Left ventricle myocardium superior (tissue), 1 donor: ENCODE results near the gene MBOAT7. TPM values are rescaled to one million over a fixed set of nuclear protein-coding genes. Genes with fewer than 3 reads are reported as not detected.
A peak's percentile ranks its signal among the peaks of the same experiment; 100 is the strongest.
"Not testable (repeated sequence)": the region's sequence is repeated elsewhere in the genome, so short reads cannot be mapped to it uniquely, and the experiment has no call there.

Source experiments
- ATAC-seq: fragments of 200-7000 bp; cut with Tn5 transposase; one replicate; pipeline ENCODE4 v1.9.1; 2020; ENCODE audit warnings: mild to moderate bottlenecking, moderate library complexity
- DNase-seq: peaks from one replicate; pipeline ENCODE4 v3.0.0-alpha.2; 2020
- intact Hi-C: fragments of 100-400 bp; cut with micrococcal nuclease; formaldehyde crosslinking; loops from one replicate; pipeline ENCODE4 v1.11.0; 2022
- total RNA-seq: library from RNA; stranded (reverse); fragmentation: NEBNext Ultra II Directional; extraction: Animal tissue kit (Norgen Biotek cat#: 25700); gene quantifications from one replicate; pipeline ENCODE4 v1.2.1, GENCODE V29; 2021
- donor health status: DM: no; HTN: yes; CAD: no; lungs with severe emphysema.

Gene MBOAT7
- total RNA-seq, 1 donor from 2014 or later, result 14.8 TPM

- intact Hi-C loops, result loop anchor here (10.0 kb wide), 1 partner anchor 63 kb away; no protein-coding TSS in a partner anchor
- not testable (repeated sequence) for ATAC-seq, DNase-seq
Measured at GRCh38 chr19:54171736-54172431, 17.5 kb downstream of the MBOAT7 start.

- ATAC-seq, result no peak
- no peak for DNase-seq
- intact Hi-C loops, result no loop called here
Measured at GRCh38 chr19:54169149-54169740, 20.1 kb downstream of the MBOAT7 start.

GRCh38 chr19:54168174-54168917, 21.0 kb downstream of the MBOAT7 start:
- ATAC-seq, result peak; percentile 90
- intact Hi-C loops, result no loop called here
- DNase-seq, result peak; percentile 96

DNA sequence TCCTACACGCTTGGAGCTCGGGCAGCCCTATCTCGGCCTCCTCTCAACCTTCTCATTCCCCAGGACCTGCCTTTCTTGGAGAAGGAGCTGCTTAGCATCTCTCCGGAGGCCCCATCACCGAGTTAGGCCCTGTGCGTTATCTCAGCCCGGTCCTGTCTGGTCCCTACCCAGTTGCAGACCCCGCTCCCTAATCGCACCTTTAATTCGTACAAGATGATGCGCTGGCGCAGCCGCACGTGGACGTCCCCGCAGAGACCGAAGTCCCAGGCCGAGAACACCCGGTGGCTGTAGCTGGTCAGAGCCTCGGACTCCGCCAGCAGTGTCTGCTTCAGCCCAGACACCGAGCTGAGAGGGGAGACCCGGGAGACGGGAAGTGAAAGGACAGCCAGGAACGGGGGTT, 24.2 kb downstream of the MBOAT7 start:
- no peak for ATAC-seq
- no peak for DNase-seq
- intact Hi-C loops, result no loop called here

GRCh38 chr19:54164369-54165068, 24.9 kb downstream of the MBOAT7 start:
- intact Hi-C loops, result no loop called here
- ATAC-seq (no peak), DNase-seq (peak; percentile 58)

GRCh38 chr19:54162884-54163283, 26.5 kb downstream of the MBOAT7 start:
- intact Hi-C loops, result no loop called here
- DNase-seq (no peak), ATAC-seq (no peak)

DNA sequence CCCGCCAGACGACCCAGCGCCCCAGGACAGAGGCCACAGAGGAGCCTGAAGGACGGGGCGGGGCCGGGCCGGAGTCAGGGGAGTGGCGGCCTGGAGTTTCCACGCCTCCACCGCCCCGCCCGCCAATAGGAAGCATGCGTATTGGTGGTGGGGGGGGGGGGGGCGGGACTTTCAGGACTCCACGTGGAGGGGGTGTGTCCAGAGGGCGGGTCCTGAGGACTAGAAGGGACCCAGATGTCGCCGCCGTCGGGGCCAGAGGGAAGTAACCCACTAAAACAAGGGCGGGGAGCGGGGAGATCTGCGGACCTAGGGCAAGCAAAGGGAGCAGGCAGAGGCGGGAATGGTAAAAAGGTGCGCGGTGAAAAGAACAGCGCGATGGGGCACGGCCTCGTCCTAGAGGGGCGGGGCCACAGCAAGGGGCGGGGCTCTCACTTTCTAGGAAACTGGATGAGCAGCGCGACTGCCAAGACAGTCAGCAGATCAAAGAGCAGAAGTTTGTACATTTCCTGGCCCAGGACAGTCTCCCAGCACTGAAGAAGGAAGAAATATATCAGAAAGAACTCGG, 27.1 kb downstream of the MBOAT7 start:
- DNase-seq (peak; percentile 88), ATAC-seq (peak; percentile 31)
- intact Hi-C loops, result no loop called here

DNA sequence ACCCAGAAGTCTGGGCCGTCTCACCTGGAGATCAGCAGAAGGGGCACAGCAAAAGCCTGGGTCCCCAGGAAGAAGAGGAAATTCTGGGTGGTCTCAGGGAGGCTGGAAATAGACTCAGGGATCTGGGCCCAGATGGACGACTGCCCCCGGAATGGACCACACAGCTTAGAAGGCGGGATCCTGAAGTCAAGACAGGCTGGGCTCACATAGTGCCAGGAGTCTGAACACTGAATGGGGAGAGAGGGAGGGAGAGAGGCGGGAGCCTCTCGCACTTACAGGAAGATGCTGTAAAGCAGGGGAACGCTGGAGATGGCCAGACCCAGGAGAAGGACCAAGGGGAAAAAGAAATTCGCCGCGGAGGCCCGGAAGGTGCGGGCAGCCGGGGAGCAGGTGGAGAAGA, 28.5 kb downstream of the MBOAT7 start:
- ATAC-seq (no peak), DNase-seq (no peak)
- intact Hi-C loops, result no loop called here

GRCh38 chr19:54160182-54160811, 29.1 kb downstream of the MBOAT7 start:
- no peak for DNase-seq
- intact Hi-C loops, result no loop called here
- ATAC-seq, result no peak

DNA sequence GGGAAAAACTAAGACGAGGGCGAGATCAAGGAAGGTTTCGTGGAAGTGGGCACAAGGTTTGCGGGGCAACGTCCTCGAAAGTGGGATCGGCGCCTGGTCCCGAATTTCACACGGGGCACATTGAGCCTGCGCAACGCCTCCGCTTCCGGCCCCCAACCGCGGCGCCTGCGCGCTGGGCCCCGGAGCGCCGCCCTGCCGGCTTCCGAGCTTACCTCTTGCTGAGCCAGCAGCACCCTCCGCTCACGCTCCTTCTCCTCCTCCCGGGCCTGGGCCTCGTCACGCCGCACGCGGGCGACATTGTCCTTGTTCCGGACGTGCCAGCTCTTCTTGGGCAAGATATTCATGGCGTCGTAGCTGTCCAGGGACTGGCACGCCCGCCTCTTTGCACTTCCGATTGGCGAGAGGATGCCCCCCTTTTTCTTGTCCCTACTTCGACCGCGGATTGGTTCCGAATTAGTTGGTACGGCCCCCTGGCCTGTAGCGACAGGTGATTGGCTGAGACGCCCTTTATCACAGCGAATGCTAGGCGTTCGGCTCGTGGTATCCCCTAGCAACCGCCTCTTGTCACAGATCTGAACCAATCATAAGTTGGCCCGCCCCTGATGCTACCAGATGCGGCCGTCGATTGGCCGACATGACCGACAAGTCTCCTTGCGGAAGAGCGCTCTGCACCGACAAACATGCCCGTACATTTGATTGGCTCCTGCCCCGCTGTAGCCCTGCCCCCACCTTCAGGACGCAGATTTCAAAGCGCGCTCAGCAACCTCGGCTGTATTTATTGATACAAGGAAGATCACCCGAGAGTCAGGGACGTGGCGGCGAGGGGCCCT, 29.8 kb downstream of the MBOAT7 start, which contains the start of gene LENG1:
Gene LENG1 (minus strand): TSS at position 370 of the 830 bp plus-strand sequence. CDS start 26 bp downstream, at position 344.
- ATAC-seq, result peak; percentile 93
- intact Hi-C loops, result no loop called here
- DNase-seq, result peak; percentile 99

DNA sequence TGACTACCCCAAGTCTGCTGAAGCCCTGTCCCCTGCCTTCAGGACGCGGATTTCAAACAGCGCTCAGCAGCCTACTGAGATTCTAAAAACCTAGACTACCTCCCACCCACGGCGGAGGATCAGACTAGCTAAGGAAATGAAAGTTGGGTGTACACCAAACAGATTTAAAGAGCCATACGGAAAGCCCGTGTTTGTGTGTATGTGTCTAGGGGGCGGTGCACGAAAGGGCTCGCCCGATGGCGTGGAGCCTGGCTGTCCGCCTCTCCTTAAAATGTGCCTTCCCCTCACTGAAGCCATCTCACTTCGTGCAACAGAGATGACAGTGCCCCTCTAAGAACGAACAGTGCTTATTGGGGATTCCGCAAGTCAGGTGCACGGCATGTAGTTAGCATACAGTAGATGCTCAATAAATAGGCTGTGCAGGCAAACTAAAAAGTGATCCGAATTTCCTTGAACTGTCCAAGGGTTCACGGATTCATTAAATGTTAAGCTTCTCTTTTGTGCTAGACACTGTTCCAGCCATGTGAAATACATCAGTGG, 30.5 kb downstream of the MBOAT7 start:
- intact Hi-C loops, result no loop called here
- DNase-seq, result no peak
- ATAC-seq, result no peak

GRCh38 chr19:54156953-54157352, 32.4 kb downstream of the MBOAT7 start:
- ATAC-seq (no peak), DNase-seq (no peak)
- intact Hi-C loops, result no loop called here

DNA sequence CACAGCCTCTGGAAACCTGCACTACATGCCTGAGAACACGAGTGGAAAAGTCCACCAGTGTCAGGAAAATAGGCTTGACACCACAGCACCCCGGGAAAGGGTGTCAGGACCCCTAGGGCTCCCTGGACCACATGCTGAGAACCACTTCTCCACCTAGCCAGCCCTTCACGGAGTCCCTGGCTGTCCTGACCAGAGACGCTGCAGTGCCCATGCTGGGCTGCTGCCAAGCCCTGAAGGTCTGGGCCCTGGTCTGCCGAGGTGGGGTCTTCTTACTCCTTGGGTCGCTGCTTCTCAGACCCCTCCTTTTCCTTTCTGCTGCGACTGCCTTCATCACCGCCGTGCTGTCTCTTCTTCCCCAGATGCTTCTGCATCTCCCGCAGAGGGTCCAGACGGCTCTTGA, 32.9 kb downstream of the MBOAT7 start:
- intact Hi-C loops, result no loop called here
- DNase-seq (no peak), ATAC-seq (no peak)

GRCh38 chr19:54155694-54156093, 33.7 kb downstream of the MBOAT7 start:
- ATAC-seq (no peak), DNase-seq (no peak)
- intact Hi-C loops, result no loop called here

- ATAC-seq (no peak), DNase-seq (no peak)
- intact Hi-C loops, result no loop called here
Measured at GRCh38 chr19:54154603-54155345, 34.6 kb downstream of the MBOAT7 start.

- intact Hi-C loops, result no loop called here
- DNase-seq (no peak), ATAC-seq (no peak)
Measured at GRCh38 chr19:54153731-54154326, 35.6 kb downstream of the MBOAT7 start.
